GM21825 (cell line): Measurements from ENCODE around the gene HAUS2.
"Not testable (repeated sequence)": the region's sequence is repeated elsewhere in the genome, so short reads cannot be mapped to it uniquely, and the experiment has no call there.

Source experiments
- ATAC-seq: cut with Tn5 transposase; IDR thresholded peaks from one replicate; pipeline ENCODE4 v1.9.1; 2021; ENCODE audit warnings: mild to moderate bottlenecking, moderate library complexity; ENCODE audit not compliant: unreplicated experiment

Gene HAUS2

DNA sequence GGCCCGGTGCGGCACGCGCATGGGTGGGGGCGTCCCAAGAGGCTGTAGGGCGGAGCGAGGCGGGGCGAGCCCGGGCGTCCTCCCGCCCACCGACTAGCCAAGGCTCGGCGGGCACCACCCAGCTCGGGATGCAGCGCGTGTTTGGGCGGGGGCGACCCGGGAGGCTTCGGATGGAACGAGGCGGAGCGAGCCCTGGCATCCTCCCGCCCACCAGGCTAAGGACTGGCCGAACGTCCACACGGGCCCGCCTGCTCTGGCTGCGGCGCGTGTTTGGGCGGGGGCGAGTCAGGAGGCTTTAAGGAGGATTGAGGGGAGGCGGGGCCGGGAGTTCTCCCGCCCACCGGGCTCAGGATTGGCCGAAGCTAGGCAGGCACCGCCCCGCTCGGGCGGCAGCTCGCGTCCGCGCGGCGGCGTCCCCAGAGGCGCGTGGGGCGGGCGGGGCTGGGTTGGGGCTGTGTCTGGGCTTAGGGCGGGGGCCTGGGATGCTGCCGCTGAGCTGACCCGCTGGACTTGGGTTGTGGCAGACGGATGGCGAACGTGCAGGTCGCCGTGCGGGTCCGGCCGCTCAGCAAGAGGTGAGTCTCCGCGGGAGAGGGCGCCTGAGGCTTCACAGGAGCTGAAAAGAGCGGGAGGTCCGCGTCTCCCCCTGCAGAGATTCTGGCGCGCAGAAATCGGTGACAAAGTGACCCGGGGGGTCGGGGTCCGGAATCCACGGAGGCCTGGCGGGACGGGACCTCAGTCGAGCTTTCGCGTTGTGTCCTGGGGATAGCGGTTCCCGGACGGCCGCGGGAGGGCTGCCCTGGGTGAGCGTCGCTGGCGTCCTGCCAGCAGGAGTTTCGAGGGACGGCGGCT lies 26.8 kb downstream of the HAUS2 start, which contains the start of gene STARD9:
TSS of gene STARD9 (plus strand) at position 419 of the 852 bp plus-strand sequence. CDS start at position 529, 110 bp downstream.
- ATAC-seq, result peak; percentile 88

DNA sequence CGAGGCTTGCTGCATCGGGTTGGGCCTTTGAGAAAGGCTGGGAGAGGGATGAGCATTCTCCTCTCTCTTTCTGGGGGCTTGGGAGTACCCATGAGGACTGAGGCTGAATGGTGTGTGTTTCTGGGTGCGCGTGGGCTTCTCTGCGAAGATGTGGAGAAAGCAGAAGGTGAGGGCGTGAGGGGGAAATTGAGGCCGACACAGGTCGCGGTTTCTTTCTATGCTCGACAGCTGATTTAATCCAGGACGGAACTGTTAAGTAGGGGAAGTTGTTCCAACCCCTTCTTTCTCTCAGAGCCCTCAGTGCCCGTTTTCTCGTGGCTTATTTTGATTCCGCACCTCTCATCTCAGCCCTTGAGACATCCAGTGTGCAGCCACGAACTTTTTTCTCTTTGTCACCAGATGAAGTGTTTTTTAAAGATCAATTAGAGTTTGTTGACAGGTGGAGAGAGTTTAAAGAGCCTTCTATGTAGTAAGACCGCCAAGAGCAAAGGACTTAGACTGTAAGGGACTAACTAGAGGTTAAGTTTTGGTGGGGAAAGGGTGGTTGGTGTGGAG lies 27.5 kb downstream of the HAUS2 start:
- no peak for ATAC-seq

DNA sequence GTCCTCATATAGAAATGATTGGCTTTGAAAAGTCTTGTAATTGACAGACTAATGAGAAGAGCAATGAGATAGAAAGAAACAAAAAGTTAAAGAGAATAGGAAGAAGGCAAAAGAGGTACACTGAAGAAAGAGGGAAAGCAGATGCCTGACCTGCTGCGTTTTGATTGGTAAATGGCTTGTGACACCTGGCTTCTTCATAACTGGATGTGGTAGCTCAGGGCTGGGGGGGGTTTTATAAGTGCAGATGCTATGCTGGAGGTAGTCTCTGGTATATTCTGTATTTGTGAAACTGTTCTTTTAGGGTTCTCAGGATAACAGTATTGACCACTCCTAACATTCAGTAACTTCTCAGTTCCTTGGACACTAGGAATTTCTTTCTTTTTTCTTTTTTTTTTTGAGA lies 28.1 kb downstream of the HAUS2 start:
- ATAC-seq, result no peak

DNA sequence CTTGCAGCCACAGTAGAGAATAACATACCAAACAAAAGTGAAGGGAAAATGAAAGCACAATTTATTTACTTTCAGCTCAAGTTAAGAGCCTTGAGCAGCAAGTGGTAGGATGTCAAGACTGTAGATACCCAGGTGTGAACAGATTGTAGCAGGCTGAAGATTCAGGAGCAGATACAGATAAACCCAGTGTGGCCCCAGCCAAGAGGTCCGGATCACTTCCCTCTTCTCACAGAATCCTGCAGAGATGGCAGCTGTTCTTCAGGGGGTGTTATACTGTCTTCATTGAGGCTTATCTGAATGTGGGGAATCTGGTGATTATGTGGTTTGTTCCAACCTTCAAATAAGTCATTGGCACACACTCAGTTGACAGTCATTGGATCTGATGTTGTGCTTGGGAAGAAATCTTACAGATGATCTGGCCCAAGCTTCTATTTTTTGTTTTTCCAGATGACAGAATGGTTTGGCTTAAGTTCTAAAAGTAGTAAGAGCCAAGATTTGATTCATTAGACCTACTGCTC lies 28.9 kb downstream of the HAUS2 start:
- no peak for ATAC-seq

DNA sequence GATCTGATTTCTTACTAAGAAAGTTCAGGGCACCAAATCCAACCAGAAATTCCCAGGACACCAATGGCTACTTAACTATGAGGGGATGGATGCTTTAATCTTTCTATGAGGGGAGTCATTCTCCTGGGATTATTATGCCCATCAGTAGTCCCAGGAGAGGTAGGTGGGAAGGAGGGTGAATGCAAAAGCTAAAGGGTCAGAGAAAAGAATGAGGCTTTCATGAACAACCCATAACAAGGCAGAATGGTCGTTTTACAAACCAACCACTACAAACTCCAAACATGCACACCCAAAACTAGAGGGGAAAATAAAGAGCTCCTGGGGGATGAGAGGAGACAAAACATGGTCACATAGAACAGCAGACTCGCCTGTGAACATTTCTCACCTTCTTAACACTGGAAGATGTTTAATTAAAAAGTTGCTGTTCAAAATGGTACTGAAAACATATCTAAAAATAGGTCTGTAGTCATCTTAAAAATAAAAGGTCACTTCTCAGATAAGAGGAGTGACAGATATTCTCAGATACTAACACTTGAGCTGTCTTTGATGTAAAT lies 30.4 kb downstream of the HAUS2 start:
- no peak for ATAC-seq

DNA sequence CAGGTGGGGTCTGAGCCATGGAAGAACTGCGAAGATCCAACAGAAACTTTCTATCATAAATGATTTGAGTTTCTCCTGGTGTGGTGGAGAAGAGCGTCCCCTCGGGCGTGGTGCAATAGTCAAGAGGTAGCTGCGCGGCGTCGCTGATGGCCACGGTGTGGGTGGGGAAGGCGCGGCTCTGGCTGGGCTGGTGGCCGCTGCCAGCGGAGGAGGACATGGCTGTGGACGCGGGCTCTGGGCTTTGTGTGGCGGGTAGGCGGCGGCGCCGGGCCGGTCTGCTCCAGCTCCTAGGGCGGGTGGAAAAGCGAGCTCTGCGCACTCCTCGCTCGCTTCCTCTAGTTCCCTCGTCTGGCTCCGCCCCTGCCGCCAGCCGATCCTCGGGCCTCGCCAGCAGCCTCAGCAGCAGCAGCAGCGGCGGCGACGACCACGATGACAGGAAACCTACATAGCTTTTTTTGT lies 32.7 kb downstream of the HAUS2 start:
- peak; percentile 73 for ATAC-seq

DNA sequence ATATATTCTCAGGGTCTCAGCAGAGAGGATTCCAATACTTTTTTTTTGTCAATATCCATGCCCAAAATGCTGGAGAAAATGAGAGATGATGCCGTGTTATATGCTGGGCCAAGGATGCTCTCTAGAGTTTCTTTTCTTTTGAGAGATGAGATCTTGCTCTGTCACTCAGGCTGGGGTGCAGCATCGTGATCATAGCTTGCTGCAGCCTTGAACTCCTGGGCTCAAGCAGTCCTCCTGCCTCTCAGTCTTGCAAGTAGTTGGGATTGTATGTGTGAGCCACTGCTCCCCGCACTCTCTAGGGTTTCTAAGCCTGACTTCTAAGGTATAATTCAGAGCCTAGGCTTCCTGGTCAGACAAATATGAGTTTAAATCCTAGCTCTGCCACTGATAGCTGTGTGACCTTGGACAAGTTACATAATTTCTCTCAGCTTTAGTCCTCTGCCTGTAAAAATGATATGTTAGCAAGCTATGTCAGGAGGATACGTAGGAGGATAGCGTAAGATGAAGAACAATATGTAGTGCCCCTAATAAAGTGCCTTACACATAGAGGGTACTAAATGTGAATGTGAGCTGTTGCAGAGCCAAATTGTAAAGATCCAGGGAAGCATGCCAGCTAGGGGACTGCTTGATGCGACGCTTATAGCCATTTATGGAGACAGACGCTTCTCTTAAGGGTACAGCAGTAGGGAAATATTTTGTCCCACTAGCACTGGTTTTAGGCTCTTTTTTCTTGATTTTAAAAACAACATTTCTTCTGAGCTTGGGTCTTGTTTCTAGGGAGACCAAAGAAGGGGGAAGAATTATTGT lies 34.1 kb downstream of the HAUS2 start:
- ATAC-seq, result no peak

DNA sequence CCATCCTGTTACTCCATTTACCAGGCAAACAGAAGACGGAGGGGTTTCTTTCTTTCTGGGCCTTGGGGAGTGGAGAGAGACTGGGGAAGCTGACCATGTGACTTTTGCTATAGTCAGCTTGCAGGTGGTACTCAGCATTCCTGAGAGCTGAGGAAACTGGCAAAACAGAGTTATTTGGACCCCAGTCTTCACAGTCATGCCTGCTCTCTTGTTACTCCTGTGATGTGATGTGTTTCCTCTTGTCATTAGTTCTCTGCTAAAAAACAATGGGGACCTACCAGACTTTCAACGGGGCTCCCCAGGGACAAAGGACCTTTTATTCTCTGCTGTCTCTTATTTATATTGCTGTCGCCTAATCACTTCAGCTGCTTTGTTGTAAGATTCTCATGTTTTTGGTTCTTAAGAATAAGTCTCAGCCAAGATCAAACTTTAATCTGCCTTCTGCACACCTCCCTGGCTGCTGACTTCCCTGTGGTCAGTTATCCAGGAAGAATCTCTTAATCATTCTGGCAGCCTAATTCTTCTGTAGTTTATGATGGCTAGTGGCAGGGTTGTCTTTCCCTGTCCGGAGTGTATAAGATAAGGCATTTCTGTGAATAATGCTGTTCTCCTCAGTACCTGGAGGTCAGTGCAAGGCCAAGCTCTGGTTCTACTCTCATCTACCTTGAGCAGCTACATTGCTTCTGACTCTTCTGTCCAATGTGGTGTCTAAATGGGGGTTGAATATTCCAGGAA lies 35.6 kb downstream of the HAUS2 start:
- no peak for ATAC-seq

DNA sequence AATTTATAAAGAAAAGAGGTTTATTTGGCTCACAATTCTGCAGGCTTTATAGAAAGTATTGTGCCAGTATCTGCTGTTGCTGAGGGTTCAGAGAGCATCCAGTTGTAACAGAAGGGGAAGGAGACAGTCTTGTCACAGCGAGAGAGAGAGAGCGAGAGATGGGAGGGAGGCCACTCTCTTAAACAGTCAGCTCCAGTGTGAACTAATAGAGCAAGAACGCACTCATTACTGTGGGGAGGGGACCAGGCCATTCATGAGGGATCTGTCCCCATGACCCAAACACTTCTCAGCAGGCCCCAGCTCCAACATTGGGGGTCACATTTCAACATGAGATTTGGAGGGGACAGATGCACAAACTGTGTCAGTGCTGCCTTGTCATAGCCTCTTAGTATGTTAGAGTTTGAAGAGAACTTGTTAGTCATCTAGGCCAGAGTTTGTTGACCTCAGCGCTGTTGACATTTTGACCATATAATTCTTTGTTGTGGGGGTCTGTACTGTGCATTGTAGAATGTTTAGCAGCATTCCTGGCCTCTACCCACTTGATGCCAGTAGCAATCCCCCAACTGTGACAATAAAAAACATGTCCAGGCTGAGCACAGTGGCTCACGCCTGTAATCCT lies 42.1 kb downstream of the HAUS2 start:
- no peak for ATAC-seq

DNA sequence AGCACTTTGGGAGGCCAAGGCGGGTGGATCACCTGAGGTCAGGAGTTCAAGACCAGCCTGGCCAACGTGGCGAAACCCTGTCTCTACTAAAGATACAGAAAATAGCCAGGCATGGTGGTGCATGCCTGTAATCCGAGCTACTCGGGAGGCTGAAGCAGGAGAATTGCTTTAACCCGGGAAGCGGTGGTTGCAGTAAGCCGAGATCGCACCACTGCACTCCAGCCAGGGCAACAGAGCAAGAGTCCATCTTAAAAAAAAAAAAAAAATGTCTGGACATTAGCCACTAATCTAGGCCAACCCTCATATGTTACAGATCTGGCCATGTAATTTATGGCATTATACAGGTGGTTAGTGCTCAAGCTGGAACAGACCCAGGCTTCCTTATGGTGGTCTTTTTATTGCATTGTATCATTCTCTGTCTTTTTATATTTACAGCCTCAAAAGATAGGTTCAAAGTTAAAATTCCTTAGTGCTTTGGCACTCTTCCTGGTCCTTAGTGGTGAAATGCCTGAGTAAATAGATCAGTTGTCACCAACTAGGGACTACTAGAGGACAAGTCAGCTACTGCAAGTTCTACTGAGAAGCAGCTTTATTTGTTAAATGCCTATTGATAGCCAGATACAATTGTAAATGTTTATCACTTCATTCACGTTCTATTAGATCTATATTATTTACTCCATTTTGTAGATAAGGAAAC lies 42.7 kb downstream of the HAUS2 start:
- ATAC-seq, result no peak

DNA sequence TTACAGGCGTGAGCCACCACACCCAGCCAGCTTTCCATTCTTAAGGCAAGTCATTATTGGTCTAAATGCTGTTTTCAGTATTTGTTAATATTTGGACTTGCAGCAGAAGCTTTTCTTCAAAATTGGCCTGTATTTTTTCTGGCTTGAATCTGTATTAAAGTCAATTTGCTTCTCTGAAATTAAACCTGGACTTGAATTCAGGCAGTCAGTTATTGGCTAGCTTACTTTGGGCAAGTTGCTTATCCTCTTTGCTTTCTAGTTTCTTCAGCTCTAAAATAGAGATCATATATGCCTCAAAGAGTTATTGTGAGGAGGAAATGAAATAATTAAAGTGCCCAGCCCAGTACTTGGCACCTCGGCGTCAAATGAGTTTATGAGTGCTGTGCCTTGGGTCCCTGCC lies 44.1 kb downstream of the HAUS2 start:
- ATAC-seq, result no peak

DNA sequence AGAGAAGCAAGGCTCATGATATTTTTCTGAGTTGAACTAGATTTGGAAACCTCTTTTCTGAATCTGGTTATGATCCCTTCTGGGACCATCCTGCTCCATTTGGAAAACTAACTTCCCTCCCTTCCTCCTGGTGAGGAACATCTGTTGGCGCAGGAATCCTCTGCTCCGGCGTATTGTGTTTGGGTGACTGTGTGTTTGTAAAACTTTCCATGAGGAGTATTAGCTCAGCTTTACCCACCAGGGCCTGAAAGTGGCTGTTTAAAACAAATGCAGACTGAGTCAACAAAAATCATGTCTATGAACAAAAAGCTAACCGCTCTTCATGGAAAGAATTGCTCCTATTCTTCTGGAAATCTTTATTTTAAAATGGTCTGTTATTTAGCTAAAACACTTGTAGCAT lies 44.5 kb downstream of the HAUS2 start:
- no peak for ATAC-seq

DNA sequence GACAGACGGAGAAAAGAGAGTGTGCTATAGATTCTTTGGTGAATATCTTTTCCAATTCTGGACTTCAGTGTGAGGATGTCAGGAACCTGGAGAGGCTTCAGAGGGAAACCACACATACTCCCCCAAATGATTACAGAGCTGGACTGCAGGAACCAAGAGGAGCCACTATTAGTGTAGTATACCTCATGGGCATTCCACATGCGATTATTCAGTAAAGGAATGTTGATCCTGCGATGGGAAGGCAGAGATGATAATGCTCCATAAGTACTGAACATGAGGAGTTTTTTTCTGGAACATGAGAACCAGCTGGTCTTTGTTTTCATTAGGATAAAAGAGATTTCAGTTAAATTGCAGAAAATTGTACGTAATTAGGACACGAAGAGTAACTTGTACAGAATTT lies 45.5 kb downstream of the HAUS2 start:
- ATAC-seq, result no peak

DNA sequence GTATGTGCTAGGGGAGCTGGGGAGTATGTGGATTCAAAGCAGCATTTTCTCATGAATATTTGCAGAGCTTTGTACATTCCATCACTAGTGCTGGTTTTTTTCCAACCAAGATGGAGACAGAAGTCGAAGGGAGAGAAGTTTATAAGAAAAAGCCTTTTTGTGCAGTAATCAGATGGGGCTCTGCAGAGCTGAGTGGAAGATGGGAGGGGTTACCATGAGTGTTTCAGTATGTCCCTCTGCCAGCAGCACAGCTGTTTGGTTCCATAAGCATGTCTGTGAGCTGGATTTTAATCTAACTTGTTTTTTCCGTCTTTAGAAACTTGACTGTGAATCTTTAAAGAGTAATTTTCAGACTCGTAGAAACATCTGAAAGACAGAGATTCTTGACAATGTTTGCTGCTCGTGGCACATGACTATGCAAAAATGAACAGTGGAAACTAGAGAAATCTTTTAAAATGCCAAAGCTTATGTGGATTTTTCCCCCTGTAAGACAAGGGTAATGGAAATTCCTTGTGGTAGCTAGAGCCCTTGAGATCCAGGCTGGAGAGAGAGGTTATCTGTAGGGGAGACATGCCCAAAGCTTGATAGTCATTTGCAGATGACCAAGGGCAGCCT lies 47.1 kb downstream of the HAUS2 start:
- ATAC-seq, result no peak

DNA sequence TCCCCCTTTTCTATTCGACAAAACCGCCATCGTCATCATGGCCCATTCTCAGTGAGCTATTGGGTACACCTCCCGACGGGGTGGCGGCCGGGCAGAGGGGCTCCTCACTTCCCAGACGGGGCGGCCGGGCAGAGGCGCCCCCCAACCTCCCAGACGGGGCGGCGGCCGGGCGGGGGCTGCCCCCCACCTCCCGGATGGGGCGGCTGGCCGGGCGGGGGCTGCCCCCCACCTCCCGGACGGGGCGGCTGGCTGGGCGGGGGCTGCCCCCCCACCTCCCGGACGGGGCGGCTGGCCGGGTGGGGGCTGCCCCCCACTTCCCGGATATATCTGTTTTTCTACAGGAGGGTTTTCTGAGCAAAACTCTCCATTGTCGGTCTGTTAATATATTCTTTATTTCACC lies 52.7 kb downstream of the HAUS2 start:
- ATAC-seq, result not testable (repeated sequence)

DNA sequence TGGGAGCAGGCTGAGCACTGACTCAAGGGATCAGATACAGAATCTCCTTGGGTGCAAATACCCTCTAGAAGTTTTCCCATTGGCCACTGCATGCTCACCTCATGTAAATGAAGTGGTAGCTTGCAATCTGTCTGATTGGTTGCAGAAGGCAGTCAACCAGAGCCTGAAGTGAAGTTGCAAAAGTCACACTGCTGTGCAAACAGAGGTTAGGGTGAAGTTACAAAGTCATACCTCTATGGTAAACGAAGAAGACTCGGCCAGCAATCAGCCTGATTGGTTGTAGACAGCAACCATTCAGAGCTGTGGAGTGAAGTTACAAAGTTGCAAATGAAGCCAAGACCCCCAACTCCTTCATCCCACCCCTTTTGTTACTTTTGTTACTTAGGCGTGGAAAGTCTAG lies 53.9 kb downstream of the HAUS2 start:
- no peak for ATAC-seq

DNA sequence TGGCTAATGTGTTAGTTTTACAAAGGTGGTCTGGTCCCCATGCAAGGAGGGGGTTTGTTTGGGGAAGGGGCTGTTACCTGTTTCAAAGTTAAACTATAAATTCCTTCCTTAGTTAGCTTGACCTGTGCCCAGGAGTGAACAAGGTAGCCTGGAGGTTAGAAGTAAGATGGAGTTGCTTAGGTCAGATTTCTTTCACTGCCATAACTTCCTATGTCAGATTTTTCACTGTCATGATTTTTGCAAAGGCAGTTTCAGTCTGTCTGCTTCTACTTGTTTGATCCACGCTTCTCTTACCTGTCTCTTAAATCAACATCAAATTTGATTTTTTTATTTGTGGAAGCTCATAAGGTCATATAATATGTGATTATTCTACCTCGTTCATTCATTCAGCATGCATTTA lies 55.3 kb downstream of the HAUS2 start:
- no peak for ATAC-seq

DNA sequence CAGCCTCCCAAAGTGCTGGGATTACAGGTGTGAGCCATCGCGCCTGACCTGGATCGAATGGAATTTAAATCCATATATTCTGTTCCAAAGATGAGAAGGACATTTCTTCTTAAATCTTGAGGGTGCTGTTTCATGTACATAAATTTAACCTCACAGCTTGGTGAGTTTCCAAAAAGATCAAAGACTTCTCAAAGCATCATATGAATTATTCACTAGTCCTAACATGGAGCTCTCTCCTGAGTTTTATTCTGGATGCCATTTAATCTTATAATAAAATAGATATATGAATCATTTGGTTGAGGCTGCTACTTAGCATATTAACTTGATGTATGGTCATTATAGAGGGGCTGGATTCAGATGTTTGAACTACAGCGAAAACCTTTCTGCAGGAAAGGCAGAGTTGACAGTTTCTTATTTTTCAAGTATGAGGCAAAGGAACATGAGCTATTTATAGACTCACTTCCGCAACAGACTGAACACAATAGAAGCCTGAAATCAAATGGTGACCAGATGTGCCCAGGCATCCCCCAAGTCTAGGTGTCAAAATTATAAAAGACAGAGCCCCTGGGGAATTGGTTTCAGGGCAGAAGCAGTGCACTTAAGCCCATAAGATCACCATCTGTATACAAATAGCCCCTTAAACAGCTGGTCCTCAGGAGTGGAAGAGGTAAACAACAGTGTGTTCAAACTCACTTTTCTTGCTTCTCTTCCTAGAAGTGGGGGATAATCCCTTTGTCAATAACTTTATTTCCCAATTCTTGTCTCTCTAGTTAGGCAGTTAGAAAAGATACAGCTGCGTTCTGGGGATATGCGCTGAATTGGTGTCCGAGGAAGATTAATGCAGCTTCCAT lies 56.5 kb downstream of the HAUS2 start:
- ATAC-seq, result no peak
